ENCODE measurements around the gene HSD11B2.

DNA sequence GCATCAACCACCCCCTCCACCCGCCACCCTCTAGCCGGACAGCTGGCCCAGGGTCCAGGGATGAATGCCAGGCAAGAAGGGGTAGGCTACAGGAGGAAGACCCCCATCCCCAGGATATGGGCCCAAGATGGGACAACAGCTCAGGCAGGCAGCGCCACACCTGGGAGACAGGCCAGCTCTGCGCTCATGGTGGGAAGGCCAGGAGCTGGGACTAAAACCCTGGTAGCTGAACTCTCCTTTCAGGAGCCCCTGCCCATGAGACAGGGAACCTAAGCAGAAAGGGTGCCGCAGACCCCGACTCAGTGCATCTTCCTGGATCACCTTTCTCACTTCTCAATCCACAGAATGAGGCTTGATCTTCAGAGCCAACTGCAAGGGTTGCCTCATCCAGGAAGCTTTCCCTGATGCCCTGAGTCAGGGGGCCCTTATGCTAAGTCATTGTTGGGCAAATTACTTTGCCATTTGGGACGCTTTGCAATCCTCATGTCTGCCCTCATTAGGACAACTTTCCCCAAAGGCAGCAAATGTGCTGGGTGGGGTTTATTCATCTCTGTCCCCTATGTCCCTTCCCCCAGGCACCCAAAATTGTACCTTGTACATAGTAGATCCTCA lies 23.6 kb upstream of the HSD11B2 start:
- TF ChIP-seq ZNF274 (IDR thresholded peaks at IDR 0.05; ENCODE audit: borderline replicate concordance, extremely low read depth, low read length) (no peak), MAFK (IDR thresholded peaks at IDR 0.05; ENCODE audit: low read depth, low read length) (no peak), EZH2 (IDR thresholded peaks at IDR 0.05; ENCODE audit: low read depth, low read length, severe bottlenecking) (no peak), FOSL1 (IDR thresholded peaks at IDR 0.05; ENCODE audit: insufficient read depth, low read depth, low read length) (no peak), MAX (IDR thresholded peaks at IDR 0.05) (no peak), POLR2A (IDR thresholded peaks at IDR 0.05; ENCODE audit: control extremely low read depth in 1 of 2, low read depth in 2 of 2, low read length in 2 of 2) (no peak), CHD1 (IDR thresholded peaks at IDR 0.05; ENCODE audit: low read depth, low read length) (no peak), POU5F1 (IDR thresholded peaks at IDR 0.05; ENCODE audit: low read depth, low read length) (no peak), JUN (IDR thresholded peaks at IDR 0.05; ENCODE audit: low read depth, low read length) (no peak), CHD2 (IDR thresholded peaks at IDR 0.05; ENCODE audit: low read length) (no peak), POLR2AphosphoS5 (IDR thresholded peaks at IDR 0.05; ENCODE audit: low read depth, low read length) (no peak), GABPA (IDR thresholded peaks at IDR 0.05; ENCODE audit: borderline replicate concordance, insufficient read depth, low read length) (no peak)
- TF ChIP-seq, protein P1, sequence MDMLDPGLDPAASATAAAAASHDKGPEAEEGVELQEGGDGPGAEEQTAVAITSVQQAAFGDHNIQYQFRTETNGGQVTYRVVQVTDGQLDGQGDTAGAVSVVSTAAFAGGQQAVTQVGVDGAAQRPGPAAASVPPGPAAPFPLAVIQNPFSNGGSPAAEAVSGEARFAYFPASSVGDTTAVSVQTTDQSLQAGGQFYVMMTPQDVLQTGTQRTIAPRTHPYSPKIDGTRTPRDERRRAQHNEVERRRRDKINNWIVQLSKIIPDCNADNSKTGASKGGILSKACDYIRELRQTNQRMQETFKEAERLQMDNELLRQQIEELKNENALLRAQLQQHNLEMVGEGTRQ (IDR thresholded peaks at IDR 0.05; ENCODE audit: low read length), result no peak
- TF ChIP-seq, protein P2, sequence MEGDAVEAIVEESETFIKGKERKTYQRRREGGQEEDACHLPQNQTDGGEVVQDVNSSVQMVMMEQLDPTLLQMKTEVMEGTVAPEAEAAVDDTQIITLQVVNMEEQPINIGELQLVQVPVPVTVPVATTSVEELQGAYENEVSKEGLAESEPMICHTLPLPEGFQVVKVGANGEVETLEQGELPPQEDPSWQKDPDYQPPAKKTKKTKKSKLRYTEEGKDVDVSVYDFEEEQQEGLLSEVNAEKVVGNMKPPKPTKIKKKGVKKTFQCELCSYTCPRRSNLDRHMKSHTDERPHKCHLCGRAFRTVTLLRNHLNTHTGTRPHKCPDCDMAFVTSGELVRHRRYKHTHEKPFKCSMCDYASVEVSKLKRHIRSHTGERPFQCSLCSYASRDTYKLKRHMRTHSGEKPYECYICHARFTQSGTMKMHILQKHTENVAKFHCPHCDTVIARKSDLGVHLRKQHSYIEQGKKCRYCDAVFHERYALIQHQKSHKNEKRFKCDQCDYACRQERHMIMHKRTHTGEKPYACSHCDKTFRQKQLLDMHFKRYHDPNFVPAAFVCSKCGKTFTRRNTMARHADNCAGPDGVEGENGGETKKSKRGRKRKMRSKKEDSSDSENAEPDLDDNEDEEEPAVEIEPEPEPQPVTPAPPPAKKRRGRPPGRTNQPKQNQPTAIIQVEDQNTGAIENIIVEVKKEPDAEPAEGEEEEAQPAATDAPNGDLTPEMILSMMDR (IDR thresholded peaks at IDR 0.05; ENCODE audit: control extremely low read depth in 1 of 3, insufficient read depth in 1 of 3, low read depth in 1 of 3, low read length in 3 of 3), result no peak
